Kasumi-1 (cell line): ENCODE measurements around the gene CSF1R.

ENCODE experiments used
- DNase-seq, 2 experiments: peaks; one replicate each; lab custom pipeline; 2025; lab: John Stamatoyannopoulos, UW

Gene CSF1R

GRCh38 chr5:150024346-150024984 lies 61.9 kb downstream of the CSF1R start:
- peak; percentile 27 to 47 for DNase-seq

GRCh38 chr5:150023136-150023535 lies 63.2 kb downstream of the CSF1R start:
- no peak for DNase-seq

GRCh38 chr5:150022681-150023080 lies 63.7 kb downstream of the CSF1R start:
- no peak for DNase-seq

- no peak for DNase-seq
Observed at GRCh38 chr5:150022158-150022531, 64.2 kb downstream of the CSF1R start.

GRCh38 chr5:150021491-150022157 lies 64.7 kb downstream of the CSF1R start:
- DNase-seq = no peak

- no peak for DNase-seq
Observed at GRCh38 chr5:150020249-150020648, 66.1 kb downstream of the CSF1R start.

GRCh38 chr5:150017226-150018005 lies 68.9 kb downstream of the CSF1R start:
- DNase-seq = no peak

DNA sequence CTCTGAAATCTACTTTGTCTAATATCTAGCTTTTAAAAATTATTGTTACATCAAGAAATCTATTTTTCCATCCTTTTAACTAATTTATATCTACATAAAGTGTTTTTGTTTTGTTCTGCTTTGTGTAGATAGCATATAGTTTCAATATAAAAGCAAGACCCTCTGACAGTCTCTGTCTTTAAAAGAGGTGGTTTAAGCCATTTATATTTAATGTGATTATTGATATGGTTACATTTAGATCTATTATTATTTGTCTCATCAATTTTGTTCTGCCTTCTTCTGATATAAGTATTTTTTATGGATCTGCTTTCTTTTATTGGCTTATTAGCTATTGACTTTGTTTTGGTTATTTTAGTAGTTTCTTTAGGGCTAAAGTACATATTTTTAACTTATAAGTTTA lies 69.8 kb downstream of the CSF1R start:
- DNase-seq = no peak

DNA sequence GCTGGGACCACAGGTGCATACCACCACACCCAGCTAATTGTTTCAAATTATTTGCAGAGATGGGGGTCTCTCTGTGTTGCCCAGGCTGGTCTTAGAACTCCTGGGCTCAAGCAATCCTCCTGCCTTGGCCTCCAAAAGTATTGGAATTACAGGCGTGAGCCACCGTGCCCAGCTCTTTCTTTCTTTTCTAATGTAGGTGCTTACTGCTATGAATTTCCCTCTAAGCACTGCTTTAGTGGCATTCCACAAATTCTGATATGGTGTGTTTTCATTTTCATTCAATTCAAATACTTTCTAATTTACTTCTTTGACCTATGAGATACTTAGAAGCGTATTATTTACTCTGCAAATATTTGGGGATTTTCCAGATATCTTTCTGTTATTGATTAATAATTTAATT lies 70.9 kb downstream of the CSF1R start:
- no peak for DNase-seq

- no peak for DNase-seq
Observed at GRCh38 chr5:150014456-150014855, 71.9 kb downstream of the CSF1R start.

DNA sequence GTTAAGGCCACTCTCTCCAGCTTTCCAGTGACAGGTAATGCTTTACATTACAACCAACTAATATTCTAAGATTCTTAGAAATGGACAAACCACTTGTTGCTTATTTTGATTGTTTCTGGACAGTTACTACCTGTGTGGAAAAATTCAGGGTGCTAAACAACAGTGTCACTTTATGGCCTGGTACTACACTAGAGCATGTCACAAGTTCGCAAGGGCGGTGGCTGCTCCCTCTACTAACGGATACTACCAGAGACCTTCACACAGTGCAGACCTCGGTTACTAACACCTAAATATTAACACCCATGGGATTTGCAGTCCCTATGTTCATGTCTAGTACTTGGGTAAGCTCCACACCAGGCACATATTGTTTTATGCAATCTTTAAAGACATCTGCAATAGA lies 72.4 kb downstream of the CSF1R start:
- DNase-seq = no peak

GRCh38 chr5:150009671-150010387 lies 76.5 kb downstream of the CSF1R start:
- no peak for DNase-seq

DNA sequence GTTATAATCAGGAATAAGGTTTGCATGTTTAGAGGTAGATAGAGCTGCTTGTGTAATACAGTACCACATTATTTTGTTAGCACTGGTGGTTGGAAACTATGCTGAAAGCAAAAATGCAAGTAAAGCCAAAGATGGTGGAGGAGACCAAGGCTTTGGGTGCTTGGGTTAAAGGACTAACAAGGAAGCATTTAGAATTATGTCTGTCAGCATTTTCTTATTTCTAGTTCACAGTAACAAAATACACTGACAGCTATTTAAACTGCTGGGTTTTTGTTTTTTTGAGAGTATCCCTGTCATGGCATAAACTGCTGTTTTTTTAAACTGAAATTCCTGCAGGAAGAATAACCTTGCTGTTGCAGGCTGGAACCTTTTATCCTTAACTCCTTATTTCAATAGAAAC lies 79.3 kb downstream of the CSF1R start:
- no peak for DNase-seq

DNA sequence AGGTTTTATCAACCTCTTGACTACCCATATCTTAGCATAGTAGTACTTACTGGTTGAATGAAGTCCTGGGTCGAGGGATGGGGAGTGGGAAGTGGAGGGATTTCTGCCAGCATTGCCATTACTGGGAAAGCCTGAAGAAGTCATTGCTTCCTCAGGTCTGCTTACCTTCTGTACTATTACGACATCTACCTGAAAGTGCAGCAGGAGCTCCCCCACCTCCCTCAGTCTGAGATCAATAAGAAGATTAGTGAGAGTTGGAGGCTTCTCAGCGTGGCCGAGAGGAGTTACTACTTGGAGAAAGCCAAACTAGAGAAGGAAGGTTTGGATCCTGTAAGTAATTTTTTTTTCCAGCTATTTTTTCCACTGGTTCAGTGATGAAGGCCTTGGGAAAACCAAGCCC lies 80.0 kb downstream of the CSF1R start:
- no peak for DNase-seq
